ENCODE results near the gene TPCN2.

DNA sequence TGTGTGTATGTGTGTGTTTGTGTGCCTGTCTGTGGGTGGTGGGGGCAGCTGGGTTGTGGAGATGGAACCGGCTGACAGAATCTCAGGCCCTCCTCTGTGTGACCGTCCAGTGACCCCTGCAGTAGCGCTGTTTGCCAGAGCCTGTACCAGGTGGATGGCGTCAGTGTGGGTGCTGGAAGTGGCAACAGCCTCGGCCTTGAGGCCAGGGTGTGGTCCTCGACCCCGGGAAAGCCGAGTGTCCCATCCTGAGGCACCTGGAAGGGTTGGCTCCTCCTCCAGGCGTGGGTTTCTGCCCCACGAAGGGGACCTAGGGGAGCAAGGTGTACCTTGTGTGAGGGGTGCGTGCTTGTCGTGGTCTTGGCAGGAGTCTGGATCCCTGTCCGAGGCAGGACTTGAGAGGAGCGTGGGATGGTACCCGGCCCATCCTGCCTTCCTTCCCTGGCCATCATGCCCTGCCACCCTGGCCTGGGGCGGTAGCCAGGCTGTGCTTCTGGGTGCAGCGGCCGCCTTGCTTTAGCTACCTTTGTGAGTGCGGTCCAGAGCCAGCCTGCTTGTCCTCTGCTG, 16.5 kb downstream of the TPCN2 start:
- TF ChIP-seq, protein P1, sequence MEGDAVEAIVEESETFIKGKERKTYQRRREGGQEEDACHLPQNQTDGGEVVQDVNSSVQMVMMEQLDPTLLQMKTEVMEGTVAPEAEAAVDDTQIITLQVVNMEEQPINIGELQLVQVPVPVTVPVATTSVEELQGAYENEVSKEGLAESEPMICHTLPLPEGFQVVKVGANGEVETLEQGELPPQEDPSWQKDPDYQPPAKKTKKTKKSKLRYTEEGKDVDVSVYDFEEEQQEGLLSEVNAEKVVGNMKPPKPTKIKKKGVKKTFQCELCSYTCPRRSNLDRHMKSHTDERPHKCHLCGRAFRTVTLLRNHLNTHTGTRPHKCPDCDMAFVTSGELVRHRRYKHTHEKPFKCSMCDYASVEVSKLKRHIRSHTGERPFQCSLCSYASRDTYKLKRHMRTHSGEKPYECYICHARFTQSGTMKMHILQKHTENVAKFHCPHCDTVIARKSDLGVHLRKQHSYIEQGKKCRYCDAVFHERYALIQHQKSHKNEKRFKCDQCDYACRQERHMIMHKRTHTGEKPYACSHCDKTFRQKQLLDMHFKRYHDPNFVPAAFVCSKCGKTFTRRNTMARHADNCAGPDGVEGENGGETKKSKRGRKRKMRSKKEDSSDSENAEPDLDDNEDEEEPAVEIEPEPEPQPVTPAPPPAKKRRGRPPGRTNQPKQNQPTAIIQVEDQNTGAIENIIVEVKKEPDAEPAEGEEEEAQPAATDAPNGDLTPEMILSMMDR (IDR thresholded peaks at IDR 0.05) = no peak
- no peak for TF ChIP-seq EP300 (IDR thresholded peaks at IDR 0.05)

Data from upper lobe of left lung (tissue), 4 donors.